Epithelial cell of proximal tubule (primary cell): ENCODE data around the gene SIRPB2. TPM values are rescaled to one million over a fixed set of nuclear protein-coding genes. Genes with fewer than 3 reads are reported as not detected.

ENCODE experiments used
- DNase-seq: peaks from one replicate; pipeline ENCODE4 v3.0.0-alpha.2; 2011; ENCODE audit warnings: low read depth
- H3K4me3 ChIP-seq: 2 replicates; pipeline ENCODE4 v1.5.1; 2011; ENCODE audit warnings: low read depth, mild to moderate bottlenecking, low read length
- total RNA-seq: library from RNA; depleted of rRNA; stranded (reverse); fragments of >200 nt; gene quantifications from 2 replicates; pipeline ENCODE4 v1.2.3, GENCODE V29; 2015
- TF ChIP-seq, protein P1 (sequence below): conservative IDR thresholded peaks from 2 replicates; pipeline ENCODE4 v1.5.1; 2012; ENCODE audit warnings: low read depth, mild to moderate bottlenecking, low read length

SIRPB2 gene
- total RNA-seq = 0.29 TPM in 1 of 2 replicates, not detected in the other

GRCh38 chr20:1491281-1491840 lies at the start of gene SIRPB2:
Gene SIRPB2 (minus strand): TSS chr20:1491420. CDS start chr20:1491359, 61 bp downstream.
- H3K4me3 ChIP-seq = no peak within 1 kb of the TSS
- TF ChIP-seq, protein P1, sequence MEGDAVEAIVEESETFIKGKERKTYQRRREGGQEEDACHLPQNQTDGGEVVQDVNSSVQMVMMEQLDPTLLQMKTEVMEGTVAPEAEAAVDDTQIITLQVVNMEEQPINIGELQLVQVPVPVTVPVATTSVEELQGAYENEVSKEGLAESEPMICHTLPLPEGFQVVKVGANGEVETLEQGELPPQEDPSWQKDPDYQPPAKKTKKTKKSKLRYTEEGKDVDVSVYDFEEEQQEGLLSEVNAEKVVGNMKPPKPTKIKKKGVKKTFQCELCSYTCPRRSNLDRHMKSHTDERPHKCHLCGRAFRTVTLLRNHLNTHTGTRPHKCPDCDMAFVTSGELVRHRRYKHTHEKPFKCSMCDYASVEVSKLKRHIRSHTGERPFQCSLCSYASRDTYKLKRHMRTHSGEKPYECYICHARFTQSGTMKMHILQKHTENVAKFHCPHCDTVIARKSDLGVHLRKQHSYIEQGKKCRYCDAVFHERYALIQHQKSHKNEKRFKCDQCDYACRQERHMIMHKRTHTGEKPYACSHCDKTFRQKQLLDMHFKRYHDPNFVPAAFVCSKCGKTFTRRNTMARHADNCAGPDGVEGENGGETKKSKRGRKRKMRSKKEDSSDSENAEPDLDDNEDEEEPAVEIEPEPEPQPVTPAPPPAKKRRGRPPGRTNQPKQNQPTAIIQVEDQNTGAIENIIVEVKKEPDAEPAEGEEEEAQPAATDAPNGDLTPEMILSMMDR = no peak
- no peak for DNase-seq

DNA sequence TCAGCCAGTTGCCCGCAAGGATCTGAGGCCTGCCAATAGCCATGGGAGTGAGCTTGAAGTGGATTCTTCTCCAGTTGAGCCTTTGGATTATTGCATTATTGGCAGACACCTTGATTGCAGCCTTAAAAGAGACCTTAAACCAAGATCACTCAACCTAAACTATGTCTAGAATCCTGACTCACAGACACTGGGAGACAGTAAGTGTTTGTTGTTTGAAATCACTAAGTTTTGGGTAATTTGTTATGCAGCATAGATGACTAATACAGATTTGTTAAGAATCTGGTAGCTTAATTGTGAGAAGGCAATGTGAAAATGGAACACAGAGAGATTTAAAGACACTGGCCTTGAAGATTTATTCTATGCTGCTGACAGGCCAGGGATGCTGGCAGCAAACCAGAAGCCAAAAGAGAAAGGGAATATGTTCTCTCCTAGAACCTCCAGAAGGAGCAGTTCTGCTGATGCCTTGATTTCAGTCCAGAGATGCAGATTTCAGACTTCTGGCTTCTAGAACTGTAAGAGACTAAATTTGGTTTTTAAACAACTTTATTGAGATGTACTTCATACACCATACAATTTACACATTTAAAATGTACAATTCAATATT lies 48.7 kb upstream of the SIRPB2 start:
- peak; percentile 22 for DNase-seq
- TF ChIP-seq, protein P1 = no peak

DNA sequence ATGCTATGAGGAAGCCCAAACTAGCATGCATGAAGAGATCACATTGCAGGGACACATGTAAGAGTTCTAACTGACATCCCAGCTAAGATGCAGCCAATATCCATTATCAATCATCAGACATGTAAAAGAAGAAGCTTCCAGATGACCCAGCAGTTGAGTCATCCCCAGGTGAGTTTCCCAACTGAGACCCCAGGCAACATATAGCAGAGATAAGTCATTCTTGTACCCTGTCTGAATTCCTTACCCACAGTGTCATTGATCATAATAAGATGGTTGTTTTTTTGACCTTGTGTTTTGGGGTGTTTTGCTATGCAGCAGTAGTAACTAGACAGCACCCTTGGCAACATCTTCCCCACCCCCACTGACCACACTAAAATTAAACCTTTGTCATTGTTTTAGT lies 47.4 kb upstream of the SIRPB2 start:
- H3K4me3 ChIP-seq = no peak overlapping the region
- TF ChIP-seq, protein P1 = no peak
- no peak for DNase-seq

More for the DNA sequence above, 48.7 kb upstream of the SIRPB2 start:
- H3K4me3 ChIP-seq = no peak overlapping the region

DNA sequence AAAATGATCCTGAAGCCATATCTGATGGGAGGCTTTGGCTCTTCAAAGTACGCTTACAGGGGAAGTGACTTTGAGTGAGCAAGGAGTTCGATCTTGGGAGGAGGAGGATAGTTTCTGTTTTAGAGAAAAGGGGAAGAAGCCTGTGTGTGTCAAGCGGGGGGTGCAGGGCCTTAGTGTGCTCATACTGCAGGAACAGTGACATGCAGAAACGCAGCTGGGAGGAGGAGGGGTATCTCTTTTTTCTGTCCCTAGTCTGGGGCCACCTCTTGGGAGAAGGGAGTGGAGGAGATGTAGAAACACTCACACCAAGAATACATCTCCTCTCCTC lies 46.5 kb upstream of the SIRPB2 start:
- no peak for DNase-seq
- TF ChIP-seq, protein P1 = no peak

GRCh38 chr20:1536893-1537730 lies 45.9 kb upstream of the SIRPB2 start:
- TF ChIP-seq, protein P1 = no peak
- DNase-seq = no peak

More for the DNA sequence above, 46.5 kb upstream of the SIRPB2 start:
- no peak overlapping the region for H3K4me3 ChIP-seq

GRCh38 chr20:1535420-1536175 lies 44.4 kb upstream of the SIRPB2 start:
- no peak overlapping the region for H3K4me3 ChIP-seq
- DNase-seq = no peak
- TF ChIP-seq, protein P1 = no peak

More at GRCh38 chr20:1536893-1537730, 45.9 kb upstream of the SIRPB2 start:
- H3K4me3 ChIP-seq = no peak overlapping the region
